H54 (cell line): ENCODE measurements around the gene DBX2.
A peak's percentile ranks its signal among the peaks of the same experiment; 100 is the strongest.

Experiments
- DNase-seq: peaks from one replicate; pipeline ENCODE4 v3.0.0; 2011; ENCODE audit warnings: low spot score, mixed read lengths; ENCODE audit not compliant: insufficient read length
- FAIRE-seq: peaks from 3 replicates; lab custom pipeline; 2011; peaks lifted over from hg19 to GRCh38; lab: Jason Lieb, UNC
- POLR2A ChIP-seq: IDR thresholded peaks from 2 replicates; pipeline ENCODE4 v1.6.1; 2011; ENCODE audit warnings: low read depth, mild to moderate bottlenecking, low read length

Gene DBX2

DNA sequence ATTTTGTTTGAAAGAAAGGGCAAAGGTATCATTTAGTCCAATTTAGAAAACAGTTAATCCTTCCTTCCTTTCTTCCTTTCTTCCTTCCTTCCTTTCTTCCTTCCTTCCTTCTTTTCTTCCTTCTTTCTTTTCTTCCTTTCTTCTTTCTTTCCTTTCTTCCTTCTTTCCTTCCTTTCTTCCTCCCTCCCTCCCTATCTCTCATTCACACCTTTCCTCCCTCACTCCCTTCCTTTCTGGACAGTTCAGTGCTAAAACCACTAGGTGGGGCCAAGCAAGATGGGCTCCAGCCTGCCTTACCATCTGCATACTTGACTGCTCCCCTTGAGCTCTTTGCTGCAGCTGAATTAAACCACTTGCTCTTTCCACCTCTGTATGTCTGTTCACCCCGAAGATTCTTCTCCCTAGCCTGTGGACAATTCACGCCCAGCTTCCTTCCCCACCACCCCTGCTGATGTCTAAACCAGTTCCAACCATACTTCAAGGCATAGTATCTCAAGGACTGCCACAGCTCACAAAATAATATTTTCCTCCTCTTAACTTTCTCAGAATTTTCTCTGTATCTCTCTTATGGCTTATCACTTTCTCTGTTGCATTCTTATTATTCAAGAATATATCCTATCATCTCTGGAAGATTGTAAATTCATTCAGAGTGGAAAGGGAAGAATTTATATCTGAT lies 78.0 kb downstream of the DBX2 start:
- DNase-seq (peak; percentile 4), FAIRE-seq (no peak)
- no peak for TF ChIP-seq POLR2A

DNA sequence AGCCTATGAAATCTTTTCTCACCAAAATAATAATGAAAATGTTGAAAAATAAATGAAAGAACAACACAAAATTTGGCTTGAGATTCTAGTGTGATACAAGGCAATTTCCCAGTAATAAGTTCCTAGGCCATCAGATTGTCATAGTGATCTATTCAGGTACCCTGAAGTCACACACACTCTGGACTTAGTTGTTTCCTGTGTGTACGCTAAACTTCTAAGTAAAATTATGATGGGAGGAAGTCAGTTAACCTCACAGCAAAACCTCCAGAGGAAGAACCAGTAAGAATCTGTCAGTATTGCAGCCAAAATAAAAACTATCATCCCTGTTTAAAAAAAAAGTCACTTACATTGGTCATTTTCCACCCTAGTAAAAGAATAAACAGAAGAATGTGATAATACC lies 81.9 kb downstream of the DBX2 start:
- FAIRE-seq (no peak), DNase-seq (no peak)
- no peak for TF ChIP-seq POLR2A
